CD14-positive monocyte (primary cell): ENCODE measurements around the gene DOCK3. TPM values are rescaled to one million over a fixed set of nuclear protein-coding genes. Genes with fewer than 3 reads are reported as not detected.

Experiments
- DNase-seq, 3 donors: peaks; one replicate each; pipeline ENCODE4 v3.0.0-alpha.2; 2011 to 2022
- H2AFZ ChIP-seq: 2 replicates; pipeline ENCODE4 v1.6.0; 2012; ENCODE audit warnings: mild to moderate bottlenecking, low read depth, low read length, inconsistent platforms; ENCODE audit not compliant: insufficient read depth, poor library complexity, severe bottlenecking
- H3K27ac ChIP-seq, 2 donors: 1 replicate in 1 of 2; 2 replicates in 1 of 2; pipeline ENCODE4 v1.5.1; 2012 to 2013; ENCODE audit warnings: low read length in 2 of 2, control low read depth in 1 of 2, inconsistent platforms in 1 of 2, low read depth in 1 of 2, mild to moderate bottlenecking in 1 of 2
- H3K27me3 ChIP-seq, 2 donors: one replicate each; pipeline versions ENCODE4 v1.6.0 to v1.6.1; 2011 to 2013; ENCODE audit warnings: low read length in 2 of 2; ENCODE audit not compliant: control insufficient read depth in 2 of 2, insufficient read depth in 2 of 2
- H3K36me3 ChIP-seq, 2 donors: replicated peaks in 1 of 2; 1 replicate in 1 of 2; 2 replicates in 1 of 2; pipeline versions ENCODE4 v1.5.1 to v1.6.1; 2012 to 2013; ENCODE audit warnings: low read length in 2 of 2, control low read depth in 1 of 2, inconsistent platforms in 1 of 2, mild to moderate bottlenecking in 1 of 2; ENCODE audit not compliant: insufficient read depth in 2 of 2, control insufficient read depth in 1 of 2
- H3K4me1 ChIP-seq, 2 donors: 1 replicate in 1 of 2; 2 replicates in 1 of 2; pipeline versions ENCODE4 v1.5.1 to v1.6.1; 2012 to 2013; ENCODE audit warnings: low read length in 2 of 2, control low read depth in 1 of 2, inconsistent platforms in 1 of 2, mild to moderate bottlenecking in 1 of 2, moderate library complexity in 1 of 2; ENCODE audit not compliant: insufficient read depth in 2 of 2, control insufficient read depth in 1 of 2
- H3K4me2 ChIP-seq: replicated peaks from 2 replicates; pipeline ENCODE3; 2012; ENCODE audit warnings: low read length, moderate library complexity, mild to moderate bottlenecking; ENCODE audit not compliant: poor library complexity, severe bottlenecking; ENCODE audit errors: extremely low read depth
- H3K4me3 ChIP-seq, 3 experiments: fragments of 200-600 bp in 1 of 3; sonication (generic) in 1 of 3; replicated peaks in 1 of 3; 1 replicate in 2 of 3; 2 replicates in 1 of 3; pipeline ENCODE4 v1.5.1; 2011 to 2013; ENCODE audit warnings: low read length in 3 of 3, mild to moderate bottlenecking in 3 of 3, control low read depth in 2 of 3, low read depth in 2 of 3, inconsistent platforms in 1 of 3, moderate library complexity in 1 of 3
- H3K79me2 ChIP-seq: 2 replicates; pipeline ENCODE4 v1.6.0; 2012; ENCODE audit warnings: mild to moderate bottlenecking, control low read depth, inconsistent platforms, low read length, moderate library complexity; ENCODE audit not compliant: insufficient read depth
- H3K9ac ChIP-seq: 2 replicates; pipeline ENCODE4 v1.6.0; 2017; ENCODE audit warnings: low read length, mild to moderate bottlenecking; ENCODE audit not compliant: insufficient read depth, poor library complexity, severe bottlenecking
- H3K9me3 ChIP-seq, 2 donors: replicated peaks in 1 of 2; 1 replicate in 1 of 2; 2 replicates in 1 of 2; pipeline versions ENCODE4 v1.5.1 to v1.6.1; 2012 to 2013; ENCODE audit warnings: low read length in 2 of 2, control low read depth in 1 of 2; ENCODE audit not compliant: control insufficient read depth in 1 of 2, insufficient read depth in 1 of 2
- H4K20me1 ChIP-seq: 2 replicates; pipeline ENCODE4 v1.6.0; 2012; ENCODE audit warnings: mild to moderate bottlenecking, low read length, control low read depth, moderate library complexity; ENCODE audit not compliant: insufficient read depth
- H3K27ac Mint-ChIP-seq, 7 donors: one replicate each; pipeline ENCODE4 v1.8.0; 2020; ENCODE audit warnings: mild to moderate bottlenecking in 7 of 7, mixed read lengths in 7 of 7, moderate library complexity in 6 of 7, inconsistent platforms in 2 of 7
- H3K27me3 Mint-ChIP-seq, 3 donors: one replicate each; pipeline ENCODE4 v1.8.0; 2021 to 2022; ENCODE audit warnings: low read depth in 3 of 3, mild to moderate bottlenecking in 3 of 3, mixed read lengths in 3 of 3, moderate library complexity in 3 of 3, inconsistent platforms in 1 of 3
- H3K36me3 Mint-ChIP-seq, 2 donors: one replicate each; pipeline ENCODE4 v1.8.0; 2020; ENCODE audit warnings: mixed read lengths in 2 of 2, inconsistent platforms in 1 of 2, mild to moderate bottlenecking in 1 of 2
- H3K4me1 Mint-ChIP-seq: one replicate; pipeline ENCODE4 v1.8.0; 2020; ENCODE audit warnings: mild to moderate bottlenecking, mixed read lengths
- H3K4me3 Mint-ChIP-seq, 2 donors: one replicate each; pipeline ENCODE4 v1.8.0; 2020; ENCODE audit warnings: mild to moderate bottlenecking in 2 of 2, mixed read lengths in 2 of 2, moderate library complexity in 1 of 2
- H3K9me3 Mint-ChIP-seq, 7 donors: one replicate each; pipeline ENCODE4 v1.8.0; 2020 to 2022; ENCODE audit warnings: mixed read lengths in 7 of 7, mild to moderate bottlenecking in 6 of 7, moderate library complexity in 6 of 7, inconsistent platforms in 2 of 7
- WGBS: methylation state at CpG from one replicate; pipeline ENCODE4 v1.1.5; 2013; ENCODE audit warnings: missing lambda C conversion rate; ENCODE audit not compliant: insufficient coverage; 5-methylcytosine and 5-hydroxymethylcytosine counted together
- intact Hi-C, 2 donors: fragments of 100-400 bp; cut with micrococcal nuclease; formaldehyde crosslinking; loops; one replicate each; pipeline versions ENCODE4 v1.15.0 to v1.15.1; 2023
- polyA minus RNA-seq: library from RNA; depleted of rRNA, polyadenylated mRNA; stranded (reverse); fragments of >200 nt; gene quantifications from 2 replicates; pipeline ENCODE4 v1.2.3, GENCODE V29; 2012
- polyA plus RNA-seq, 3 donors: library from polyadenylated mRNA; depleted of rRNA in 1 of 3; unstranded in 2 of 3; stranded (reverse) in 1 of 3; fragments of 300-500 nt in 2 of 3; fragments of >200 nt in 1 of 3; fragmentation: Illumina TruSeq in 2 of 3; gene quantifications; 1 replicate in 2 of 3; 2 replicates in 1 of 3; pipeline ENCODE4 v1.2.3, GENCODE V29; 2012 to 2021
- total RNA-seq, 12 experiments: library from RNA in 1 of 12; stranded (reverse) in 1 of 12; fragments of 120-200 nt in 1 of 12; gene quantifications; one replicate each; pipeline ENCODE4 v1.2.4 and lab custom pipeline; 2013 to 2026; ENCODE audit warnings: mixed read lengths in 6 of 12, inconsistent platforms in 1 of 12
- TF ChIP-seq, protein P1 (sequence below): fragments of 200-600 bp; IDR thresholded peaks from one replicate; pipeline ENCODE4 v1.8.0; 2022; ENCODE audit warnings: antibody characterized with exemption, mild to moderate bottlenecking

The DOCK3 gene, protein sequence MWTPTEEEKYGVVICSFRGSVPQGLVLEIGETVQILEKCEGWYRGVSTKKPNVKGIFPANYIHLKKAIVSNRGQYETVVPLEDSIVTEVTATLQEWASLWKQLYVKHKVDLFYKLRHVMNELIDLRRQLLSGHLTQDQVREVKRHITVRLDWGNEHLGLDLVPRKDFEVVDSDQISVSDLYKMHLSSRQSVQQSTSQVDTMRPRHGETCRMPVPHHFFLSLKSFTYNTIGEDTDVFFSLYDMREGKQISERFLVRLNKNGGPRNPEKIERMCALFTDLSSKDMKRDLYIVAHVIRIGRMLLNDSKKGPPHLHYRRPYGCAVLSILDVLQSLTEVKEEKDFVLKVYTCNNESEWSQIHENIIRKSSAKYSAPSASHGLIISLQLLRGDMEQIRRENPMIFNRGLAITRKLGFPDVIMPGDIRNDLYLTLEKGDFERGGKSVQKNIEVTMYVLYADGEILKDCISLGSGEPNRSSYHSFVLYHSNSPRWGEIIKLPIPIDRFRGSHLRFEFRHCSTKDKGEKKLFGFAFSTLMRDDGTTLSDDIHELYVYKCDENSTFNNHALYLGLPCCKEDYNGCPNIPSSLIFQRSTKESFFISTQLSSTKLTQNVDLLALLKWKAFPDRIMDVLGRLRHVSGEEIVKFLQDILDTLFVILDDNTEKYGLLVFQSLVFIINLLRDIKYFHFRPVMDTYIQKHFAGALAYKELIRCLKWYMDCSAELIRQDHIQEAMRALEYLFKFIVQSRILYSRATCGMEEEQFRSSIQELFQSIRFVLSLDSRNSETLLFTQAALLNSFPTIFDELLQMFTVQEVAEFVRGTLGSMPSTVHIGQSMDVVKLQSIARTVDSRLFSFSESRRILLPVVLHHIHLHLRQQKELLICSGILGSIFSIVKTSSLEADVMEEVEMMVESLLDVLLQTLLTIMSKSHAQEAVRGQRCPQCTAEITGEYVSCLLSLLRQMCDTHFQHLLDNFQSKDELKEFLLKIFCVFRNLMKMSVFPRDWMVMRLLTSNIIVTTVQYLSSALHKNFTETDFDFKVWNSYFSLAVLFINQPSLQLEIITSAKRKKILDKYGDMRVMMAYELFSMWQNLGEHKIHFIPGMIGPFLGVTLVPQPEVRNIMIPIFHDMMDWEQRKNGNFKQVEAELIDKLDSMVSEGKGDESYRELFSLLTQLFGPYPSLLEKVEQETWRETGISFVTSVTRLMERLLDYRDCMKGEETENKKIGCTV (N-terminal part only)
- 0.04 TPM for total RNA-seq (2013)
- polyA plus RNA-seq (under 1 TPM in 2 of 3 donors, not detected in 1; 0.03 TPM), polyA minus RNA-seq (under 0.01 TPM in 1 of 2 replicates, not detected in the other), total RNA-seq (lab: John Stamatoyannopoulos, UW) (0.25 to 4.4 (median 0.63) reads per million in 11 experiments)

DNA sequence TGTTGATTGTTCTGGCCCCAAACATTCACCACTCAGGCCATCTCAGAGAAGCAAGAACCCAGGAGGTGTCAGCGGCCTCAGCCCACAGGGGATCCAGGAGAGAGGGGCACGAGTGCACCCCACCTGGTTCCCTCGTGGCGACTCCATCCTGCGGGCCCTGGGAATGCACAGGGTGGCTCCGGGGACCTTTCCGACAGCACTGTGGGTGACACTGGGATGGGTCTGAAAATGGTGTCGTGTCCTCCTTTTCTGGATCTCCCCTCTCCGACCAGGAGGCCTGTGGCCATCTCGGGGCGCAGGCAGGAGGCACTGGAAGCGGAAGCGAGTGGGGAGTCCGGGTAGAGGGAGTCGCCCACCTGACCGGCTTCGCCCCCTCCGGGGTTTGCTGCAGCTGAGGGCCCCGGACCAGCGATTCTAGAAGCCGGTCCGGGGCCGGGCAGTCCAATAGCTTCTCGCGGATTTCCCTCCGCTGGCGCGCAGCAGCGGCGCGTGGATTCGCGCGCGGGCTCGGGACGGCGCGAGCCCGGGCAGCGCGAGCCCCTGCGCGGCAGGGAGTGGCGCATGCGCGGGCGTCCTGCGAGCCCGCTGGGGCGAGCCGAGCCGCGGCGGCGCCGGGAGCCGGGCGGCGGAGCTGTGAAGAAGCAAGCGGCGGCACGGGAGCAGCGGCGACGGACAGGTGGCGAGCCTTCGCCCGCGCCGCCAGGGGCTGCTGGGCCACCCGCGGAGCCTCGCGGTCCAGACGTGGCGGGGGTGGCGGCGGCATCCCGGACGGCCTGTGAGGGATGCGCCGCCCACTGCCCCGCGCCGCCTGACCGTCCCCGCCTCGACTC lies at the start of gene DOCK3:
Gene DOCK3 (plus strand): TSS at position 579 of the 830 bp plus-strand sequence. CDS start 337 bp downstream, outside the sequence.
- Histone ChIP-seq H3K79me2 (no peaks in the 10 kb centered on the region), H3K9me3 (no peaks in the 10 kb centered on the region), H3K27me3 (peaks cover 63 to 74% of the 10 kb centered on the region in 2 donors), H3K4me2 (peak within 1 kb of the TSS; percentile 74), H3K4me1 (peaks cover 9 to 18% of the 10 kb centered on the region in 2 donors), H3K9ac (no peak within 1 kb of the TSS), H2AFZ (peak within 1 kb of the TSS; percentile 62), H3K27ac (no peak within 1 kb of the TSS), H3K36me3 (no peaks in the 10 kb centered on the region), H4K20me1 (peaks cover 4% of the 10 kb centered on the region), H3K4me3 (peak within 1 kb of the TSS; percentile 6 to 63 (median 17))
- Mint-ChIP-seq H3K36me3 (peaks cover 3 to 14% of the 10 kb centered on the region in 2 donors), H3K4me1 (peaks cover 12% of the 10 kb centered on the region), H3K27me3 (peaks cover 64 to 77% (median 71%) of the 10 kb centered on the region in 3 donors), H3K9me3 (peaks cover 0 to 7% (median 5%) of the 10 kb centered on the region in 7 donors), H3K4me3 (peak within 1 kb of the TSS; percentile 59 to 80), H3K27ac (no peak within 1 kb of the TSS)
- intact Hi-C loops, result no loop called here
- whole genome bisulfite sequencing, result under 1% methylated on average over 82 of the region's 89 CpGs
- TF ChIP-seq, protein P1, sequence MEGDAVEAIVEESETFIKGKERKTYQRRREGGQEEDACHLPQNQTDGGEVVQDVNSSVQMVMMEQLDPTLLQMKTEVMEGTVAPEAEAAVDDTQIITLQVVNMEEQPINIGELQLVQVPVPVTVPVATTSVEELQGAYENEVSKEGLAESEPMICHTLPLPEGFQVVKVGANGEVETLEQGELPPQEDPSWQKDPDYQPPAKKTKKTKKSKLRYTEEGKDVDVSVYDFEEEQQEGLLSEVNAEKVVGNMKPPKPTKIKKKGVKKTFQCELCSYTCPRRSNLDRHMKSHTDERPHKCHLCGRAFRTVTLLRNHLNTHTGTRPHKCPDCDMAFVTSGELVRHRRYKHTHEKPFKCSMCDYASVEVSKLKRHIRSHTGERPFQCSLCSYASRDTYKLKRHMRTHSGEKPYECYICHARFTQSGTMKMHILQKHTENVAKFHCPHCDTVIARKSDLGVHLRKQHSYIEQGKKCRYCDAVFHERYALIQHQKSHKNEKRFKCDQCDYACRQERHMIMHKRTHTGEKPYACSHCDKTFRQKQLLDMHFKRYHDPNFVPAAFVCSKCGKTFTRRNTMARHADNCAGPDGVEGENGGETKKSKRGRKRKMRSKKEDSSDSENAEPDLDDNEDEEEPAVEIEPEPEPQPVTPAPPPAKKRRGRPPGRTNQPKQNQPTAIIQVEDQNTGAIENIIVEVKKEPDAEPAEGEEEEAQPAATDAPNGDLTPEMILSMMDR, result no peak
- DNase-seq, result peak; percentile 32 to 60 (median 56)
